GM18909 (cell line): Measurements from ENCODE around the gene ATP6V1G1.

Experiments
- ATAC-seq: cut with Tn5 transposase; IDR thresholded peaks from one replicate; pipeline ENCODE4 v1.9.1; 2021; ENCODE audit warnings: mild to moderate bottlenecking; ENCODE audit not compliant: unreplicated experiment, poor library complexity

ATP6V1G1 gene

DNA sequence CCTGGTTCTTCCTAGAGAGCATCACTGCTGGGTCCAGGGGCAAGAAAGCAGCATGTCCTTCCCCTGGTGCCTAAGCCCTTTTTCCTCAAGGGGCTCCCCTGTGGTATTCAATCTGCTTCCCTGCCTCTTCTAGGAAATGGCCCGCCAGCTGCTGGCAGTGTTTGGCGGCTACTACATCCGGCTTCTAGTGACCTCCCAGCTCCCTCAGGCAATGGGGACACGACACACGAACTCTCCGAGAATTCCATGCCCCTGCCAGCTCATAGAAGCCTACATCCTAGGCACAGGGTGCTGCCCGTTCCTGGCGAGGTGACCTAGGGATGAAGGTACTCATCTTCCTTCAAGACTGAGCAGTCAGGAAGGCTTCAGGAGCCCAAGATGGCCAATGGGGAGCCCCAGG, 55.4 kb downstream of the ATP6V1G1 start:
- no peak for ATAC-seq

DNA sequence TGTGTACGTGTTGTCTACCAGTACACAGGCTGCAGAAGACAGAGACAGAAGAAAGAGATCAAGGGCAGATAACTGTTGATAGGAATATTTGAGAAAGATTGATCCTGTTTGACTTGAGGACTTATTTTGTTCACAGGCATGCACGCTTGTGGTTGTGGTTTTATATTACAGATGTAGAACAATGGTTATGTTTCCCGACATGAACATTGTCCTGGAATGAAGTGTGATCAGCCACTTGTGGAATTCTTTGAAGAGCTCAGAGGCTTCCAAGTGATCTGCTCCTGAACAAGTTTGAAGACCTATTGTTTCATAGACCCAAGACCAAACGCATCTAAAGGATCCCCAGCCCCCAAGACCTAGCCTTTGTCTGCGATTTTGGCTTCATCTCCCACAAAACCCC, 56.3 kb downstream of the ATP6V1G1 start:
- no peak for ATAC-seq
